GM23338 (cell line): Measurements from ENCODE around the gene MERTK. TPM values are rescaled to one million over a fixed set of nuclear protein-coding genes. Genes with fewer than 3 reads are reported as not detected.
A peak's percentile ranks its signal among the peaks of the same experiment; 100 is the strongest.
"Not testable (repeated sequence)": the region's sequence is repeated elsewhere in the genome, so short reads cannot be mapped to it uniquely, and the experiment has no call there.

Experiments used
- ATAC-seq: fragments of 200-7000 bp; cut with Tn5 transposase; 3 replicates; pipeline ENCODE4 v1.9.1; 2020
- DNase-seq: peaks from one replicate; pipeline ENCODE4 v3.0.0-alpha.2; 2015; ENCODE audit warnings: low spot score
- H2AFZ ChIP-seq: fragments of 200-600 bp; sonication (generic); 2 replicates; pipeline ENCODE4 v1.8.0; 2016; ENCODE audit warnings: antibody characterized with exemption, mild to moderate bottlenecking, moderate library complexity
- H3F3A ChIP-seq: fragments of 200-600 bp; sonication (generic); replicated peaks from 2 replicates; pipeline ENCODE4 v1.8.0; 2017; ENCODE audit warnings: antibody characterized with exemption, mixed run types, low read depth
- H3K27ac ChIP-seq: fragments of 200-600 bp; sonication (generic); 2 replicates; pipeline ENCODE4 v1.6.1; 2016; ENCODE audit warnings: low read depth
- H3K27me3 ChIP-seq: fragments of 200-600 bp; sonication (generic); 2 replicates; pipeline ENCODE4 v1.8.0; 2016; ENCODE audit warnings: mild to moderate bottlenecking, mixed run types, moderate library complexity; ENCODE audit not compliant: insufficient read depth
- H3K36me3 ChIP-seq: fragments of 200-600 bp; sonication (generic); 2 replicates; pipeline ENCODE4 v1.8.0; 2016; ENCODE audit warnings: mild to moderate bottlenecking; ENCODE audit not compliant: insufficient read depth
- H3K4me1 ChIP-seq: fragments of 200-600 bp; sonication (generic); 2 replicates; pipeline ENCODE4 v1.8.0; 2016; ENCODE audit warnings: mild to moderate bottlenecking, moderate library complexity; ENCODE audit not compliant: insufficient read depth
- H3K4me2 ChIP-seq: fragments of 200-600 bp; sonication (generic); 2 replicates; pipeline ENCODE4 v1.7.1; 2017; ENCODE audit warnings: mixed run types
- H3K4me3 ChIP-seq: fragments of 200-600 bp; sonication (generic); 2 replicates; pipeline ENCODE4 v1.6.1; 2016; ENCODE audit warnings: mixed run types
- H3K79me2 ChIP-seq: fragments of 200-600 bp; sonication (generic); replicated peaks from 2 replicates; pipeline ENCODE4 v1.8.0; 2017; ENCODE audit warnings: mild to moderate bottlenecking; ENCODE audit not compliant: insufficient read depth
- H3K9me2 ChIP-seq: fragments of 200-600 bp; sonication (generic); 2 replicates; pipeline ENCODE4 v1.8.0; 2017; ENCODE audit not compliant: insufficient read depth
- H4K20me1 ChIP-seq: fragments of 200-600 bp; sonication (generic); replicated peaks from 2 replicates; pipeline ENCODE4 v1.8.0; 2017; ENCODE audit warnings: mild to moderate bottlenecking; ENCODE audit not compliant: insufficient read depth
- H3K27ac Mint-ChIP-seq: 2 replicates; pipeline ENCODE4 v1.8.0; 2020; ENCODE audit warnings: inconsistent platforms, mild to moderate bottlenecking, moderate library complexity, mixed read lengths
- H3K27me3 Mint-ChIP-seq: 3 replicates; pipeline ENCODE4 v1.8.0; 2022; ENCODE audit warnings: low read depth, mild to moderate bottlenecking, moderate library complexity, mixed read lengths, inconsistent platforms; ENCODE audit not compliant: insufficient read depth, poor library complexity
- H3K36me3 Mint-ChIP-seq: 3 replicates; pipeline ENCODE4 v1.8.0; 2021; ENCODE audit warnings: low read depth, mild to moderate bottlenecking, inconsistent platforms, moderate library complexity, mixed read lengths
- H3K4me1 Mint-ChIP-seq: 3 replicates; pipeline ENCODE4 v1.8.0; 2020; ENCODE audit warnings: mild to moderate bottlenecking, inconsistent platforms, mixed read lengths
- H3K4me3 Mint-ChIP-seq: 3 replicates; pipeline ENCODE4 v1.8.0; 2021; ENCODE audit warnings: moderate library complexity, mild to moderate bottlenecking, inconsistent platforms, mixed read lengths
- H3K9me3 Mint-ChIP-seq: 3 replicates; pipeline ENCODE4 v1.8.0; 2020; ENCODE audit warnings: moderate library complexity, mild to moderate bottlenecking, inconsistent platforms, mixed read lengths
- CREB1 ChIP-seq: fragments of 250-450 bp; sonication (Bioruptor Pico); IDR thresholded peaks from 2 replicates; pipeline ENCODE4 v1.5.0; 2020; ENCODE audit warnings: low read depth, mild to moderate bottlenecking, moderate library complexity
- JUNB ChIP-seq: IDR thresholded peaks from one replicate; pipeline ENCODE4 v1.6.1; 2016; ENCODE audit warnings: antibody characterized with exemption; ENCODE audit not compliant: unreplicated experiment
- NANOG ChIP-seq: IDR thresholded peaks from 2 replicates; pipeline ENCODE4 v1.6.1; 2016; ENCODE audit warnings: antibody characterized with exemption, borderline replicate concordance
- POLR2AphosphoS5 ChIP-seq: IDR thresholded peaks from 2 replicates; pipeline ENCODE4 v1.6.1; 2016; ENCODE audit warnings: antibody characterized with exemption, low read depth
- STAT1 ChIP-seq: IDR thresholded peaks from one replicate; pipeline ENCODE4 v1.6.1; 2016; ENCODE audit warnings: antibody characterized with exemption; ENCODE audit not compliant: unreplicated experiment
- ZNF114 ChIP-seq: fragments of 250-450 bp; sonication (Bioruptor Pico); IDR thresholded peaks from 2 replicates; pipeline ENCODE4 v1.5.0; 2020; ENCODE audit warnings: mild to moderate bottlenecking, moderate library complexity
- ZNF331 ChIP-seq: fragments of 250-450 bp; sonication (Bioruptor Pico); IDR thresholded peaks from 2 replicates; pipeline ENCODE4 v1.5.0; 2020; ENCODE audit warnings: low read depth, mild to moderate bottlenecking, moderate library complexity
- polyA plus RNA-seq: library from polyadenylated mRNA; unstranded; fragments of >200 nt; fragmentation: Nextera tagmentation; extraction: Ambion mirVana; gene quantifications from 2 replicates; pipeline ENCODE4 v1.2.1, GENCODE V29; 2016
- total RNA-seq: library from RNA; depleted of rRNA; stranded (reverse); fragments of >200 nt; shearing (Covaris generic); gene quantifications from 2 replicates; pipeline ENCODE4 v1.2.3, GENCODE V29; 2014
- TF ChIP-seq, protein P1 (sequence below): IDR thresholded peaks from 2 replicates; pipeline ENCODE4 v1.6.1; 2016; ENCODE audit warnings: antibody characterized with exemption
- TF ChIP-seq, protein P2 (sequence below), 2 experiments: fragments of 200-600 bp in 1 of 2; sonication (generic) in 1 of 2; conservative IDR thresholded peaks; 2 replicates each; pipeline versions ENCODE4 v1.5.1 to v1.6.1; 2016 to 2017; ENCODE audit warnings: antibody characterized with exemption in 2 of 2, low read depth in 2 of 2, mild to moderate bottlenecking in 2 of 2, moderate library complexity in 1 of 2

Gene MERTK
- total and polyA plus RNA-seq, 2 experiments from 2014 or later, result 3.0 to 9.0 TPM

DNA sequence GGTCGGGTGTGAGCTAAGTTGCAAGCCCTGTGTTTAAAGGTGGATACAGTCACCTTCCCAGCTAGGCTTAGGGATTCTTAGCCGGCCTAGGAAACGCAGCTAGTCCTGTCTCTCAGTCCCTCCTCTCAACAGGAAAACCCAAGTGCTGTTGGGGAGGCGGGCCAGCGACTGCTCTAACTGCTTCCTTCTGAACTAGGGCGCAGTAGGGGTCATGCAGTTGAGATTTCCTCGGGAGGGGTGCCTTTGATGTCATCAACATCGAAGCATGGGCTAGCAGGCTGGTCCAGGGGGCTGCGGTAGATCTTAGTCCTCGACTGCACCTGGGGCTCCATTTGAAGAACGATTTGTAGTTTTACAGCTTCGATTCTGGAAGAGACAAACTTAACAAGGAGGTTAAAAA, 141.1 kb downstream of the MERTK start:
- H4K20me1 ChIP-seq, H3K9me3 Mint-ChIP-seq, H3K79me2 ChIP-seq, H3F3A ChIP-seq, H3K9me2 ChIP-seq, H3K4me2 ChIP-seq, H3K4me3 ChIP-seq, H3K4me3 Mint-ChIP-seq, ATAC-seq, H3K27ac ChIP-seq, H3K36me3 Mint-ChIP-seq, H3K27me3 ChIP-seq, H3K27me3 Mint-ChIP-seq, H3K36me3 ChIP-seq: not testable (repeated sequence)
- Histone ChIP-seq H2AFZ (0 out of 2 replicates have a peak overlapping the region, but pooled peaks have one; percentile 38), H3K4me1 (peaks cover 11% of the 10 kb centered on the region; the same call in 1 of the 2 replicates)
- peak; percentile 33 for DNase-seq
- peaks cover 29% of the 10 kb centered on the region; the same call in 2 of the 3 replicates for H3K4me1 Mint-ChIP-seq
- H3K27ac Mint-ChIP-seq, result peak overlapping the region; percentile 44; the same call in 1 of the 2 replicates

DNA sequence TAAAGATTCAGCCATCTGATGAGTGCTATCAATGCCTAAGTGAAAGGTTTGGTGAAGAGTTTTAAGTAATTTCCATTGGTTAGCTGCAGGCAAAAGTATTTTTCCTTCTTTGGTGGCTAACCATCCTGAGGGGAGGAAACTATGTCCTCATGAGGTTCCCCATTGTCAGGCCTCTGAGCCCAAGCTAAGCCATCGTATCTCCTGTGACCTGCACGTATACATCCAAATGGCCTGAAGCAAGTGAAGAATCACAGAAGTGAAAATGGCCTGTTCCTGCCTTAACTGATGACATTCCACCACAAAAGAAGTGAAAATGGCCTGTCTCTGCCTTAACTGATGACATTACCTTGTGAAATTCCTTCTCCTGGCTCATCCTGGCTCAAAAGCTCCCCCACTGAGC, 141.7 kb downstream of the MERTK start:
- H3K36me3 Mint-ChIP-seq, result not testable (repeated sequence)

DNA sequence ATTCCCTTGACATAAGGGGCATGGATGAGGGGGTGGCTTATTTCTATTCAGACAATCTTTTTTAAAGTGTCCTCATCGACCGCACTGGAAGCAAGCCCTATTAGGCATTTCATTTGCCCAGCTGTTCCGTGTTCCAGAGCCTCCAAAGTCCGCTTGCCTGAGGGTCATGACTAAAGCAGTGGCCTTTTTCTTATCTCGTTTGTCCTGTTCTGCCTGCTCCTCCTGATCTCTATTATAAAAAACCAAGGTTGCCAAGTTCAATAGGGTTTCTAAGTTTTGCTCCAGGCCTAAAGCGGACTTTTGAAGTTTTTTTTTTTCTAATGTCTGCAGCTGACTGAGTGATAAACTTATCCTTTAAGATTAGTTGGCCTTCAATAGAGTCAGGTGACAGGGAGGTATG, 143.1 kb downstream of the MERTK start:
- H3K4me3 Mint-ChIP-seq, H3K27ac ChIP-seq, H3K9me2 ChIP-seq, H3K36me3 Mint-ChIP-seq, H3K27ac Mint-ChIP-seq, ATAC-seq, H3K27me3 ChIP-seq, H3K4me2 ChIP-seq, H3K27me3 Mint-ChIP-seq, H3K79me2 ChIP-seq, DNase-seq, H3K36me3 ChIP-seq, H4K20me1 ChIP-seq, H3F3A ChIP-seq, H3K4me3 ChIP-seq, H2AFZ ChIP-seq: not testable (repeated sequence)
- Mint-ChIP-seq H3K4me1 (peaks cover 29% of the 10 kb centered on the region; the same call in 2 of the 3 replicates), H3K9me3 (peaks cover 23% of the 10 kb centered on the region)
- H3K4me1 ChIP-seq, result peaks cover 11% of the 10 kb centered on the region; the same call in 1 of the 2 replicates

More for the DNA sequence above, 141.7 kb downstream of the MERTK start:
- H4K20me1 ChIP-seq, H3K79me2 ChIP-seq, H3K27me3 Mint-ChIP-seq, DNase-seq, H3K27me3 ChIP-seq, H3K27ac ChIP-seq, ATAC-seq, H3K9me2 ChIP-seq, H3K4me3 Mint-ChIP-seq, H3K36me3 ChIP-seq, H3F3A ChIP-seq, H3K4me2 ChIP-seq, H3K27ac Mint-ChIP-seq, H3K4me3 ChIP-seq: not testable (repeated sequence)
- peaks cover 29% of the 10 kb centered on the region; the same call in 2 of the 3 replicates for H3K4me1 Mint-ChIP-seq
- peaks cover 11% of the 10 kb centered on the region for H3K9me3 Mint-ChIP-seq
- 0 out of 2 replicates have a peak overlapping the region, but pooled peaks have one; percentile 38 for H2AFZ ChIP-seq
- H3K4me1 ChIP-seq, result peaks cover 11% of the 10 kb centered on the region; the same call in 1 of the 2 replicates

DNA sequence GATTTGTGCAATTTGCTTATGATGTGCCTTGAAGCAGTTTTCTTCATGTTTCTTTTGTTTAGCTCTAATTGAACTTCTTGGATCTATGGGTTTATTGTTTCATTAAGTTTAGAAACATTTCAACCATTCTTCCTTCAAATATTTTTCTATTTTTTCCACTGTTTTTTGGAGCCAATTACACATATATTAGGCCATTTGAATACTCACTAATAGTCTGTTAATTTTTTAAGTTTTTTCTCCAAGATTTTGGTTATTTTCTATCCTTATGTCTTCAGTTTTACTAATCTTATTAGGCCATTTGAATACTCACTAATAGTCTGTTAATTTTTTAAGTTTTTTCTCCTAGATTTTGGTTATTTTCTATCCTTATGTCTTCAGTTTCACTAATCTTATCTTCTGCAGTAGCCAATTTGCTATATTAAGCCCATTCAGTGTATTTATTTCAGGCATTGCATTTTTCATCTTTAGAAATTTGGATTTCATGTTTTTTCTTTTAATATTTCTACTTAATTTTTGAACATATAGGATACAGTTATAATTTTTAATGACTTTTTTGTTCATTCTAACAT, 147.1 kb downstream of the MERTK start:
- ATAC-seq (no peak), DNase-seq (no peak)
- no peaks in the 10 kb centered on the region for H3K27me3 ChIP-seq
- H3K9me2 ChIP-seq, result no peaks in the 10 kb centered on the region
- Mint-ChIP-seq H3K4me1 (peaks cover 29% of the 10 kb centered on the region), H3K4me3 (no peak overlapping the region; the same call in 2 of the 3 replicates), H3K27me3 (no peaks in the 10 kb centered on the region), H3K27ac (no peak overlapping the region), H3K36me3 (peaks cover 10% of the 10 kb centered on the region), H3K9me3 (peaks cover 32% of the 10 kb centered on the region)
- H3K4me2 ChIP-seq, result no peak overlapping the region
- no peak overlapping the region for H2AFZ ChIP-seq
- H3K4me1 ChIP-seq, result peaks cover 18% of the 10 kb centered on the region
- no peaks in the 10 kb centered on the region for H3K79me2 ChIP-seq
- H3F3A ChIP-seq, result no peaks in the 10 kb centered on the region
- no peaks in the 10 kb centered on the region for H3K36me3 ChIP-seq
- no peak overlapping the region for H3K27ac ChIP-seq
- H3K4me3 ChIP-seq, result no peak overlapping the region
- no peaks in the 10 kb centered on the region for H4K20me1 ChIP-seq
- TF ChIP-seq ZNF331 (CRISPR knock-in tag) (no peak), STAT1 (no peak), JUNB (no peak), CREB1 (CRISPR knock-in tag) (no peak), POLR2AphosphoS5 (no peak), ZNF114 (no peak), NANOG (no peak)
- TF ChIP-seq, protein P1, sequence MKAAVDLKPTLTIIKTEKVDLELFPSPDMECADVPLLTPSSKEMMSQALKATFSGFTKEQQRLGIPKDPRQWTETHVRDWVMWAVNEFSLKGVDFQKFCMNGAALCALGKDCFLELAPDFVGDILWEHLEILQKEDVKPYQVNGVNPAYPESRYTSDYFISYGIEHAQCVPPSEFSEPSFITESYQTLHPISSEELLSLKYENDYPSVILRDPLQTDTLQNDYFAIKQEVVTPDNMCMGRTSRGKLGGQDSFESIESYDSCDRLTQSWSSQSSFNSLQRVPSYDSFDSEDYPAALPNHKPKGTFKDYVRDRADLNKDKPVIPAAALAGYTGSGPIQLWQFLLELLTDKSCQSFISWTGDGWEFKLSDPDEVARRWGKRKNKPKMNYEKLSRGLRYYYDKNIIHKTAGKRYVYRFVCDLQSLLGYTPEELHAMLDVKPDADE, result no peak
- TF ChIP-seq, protein P2, sequence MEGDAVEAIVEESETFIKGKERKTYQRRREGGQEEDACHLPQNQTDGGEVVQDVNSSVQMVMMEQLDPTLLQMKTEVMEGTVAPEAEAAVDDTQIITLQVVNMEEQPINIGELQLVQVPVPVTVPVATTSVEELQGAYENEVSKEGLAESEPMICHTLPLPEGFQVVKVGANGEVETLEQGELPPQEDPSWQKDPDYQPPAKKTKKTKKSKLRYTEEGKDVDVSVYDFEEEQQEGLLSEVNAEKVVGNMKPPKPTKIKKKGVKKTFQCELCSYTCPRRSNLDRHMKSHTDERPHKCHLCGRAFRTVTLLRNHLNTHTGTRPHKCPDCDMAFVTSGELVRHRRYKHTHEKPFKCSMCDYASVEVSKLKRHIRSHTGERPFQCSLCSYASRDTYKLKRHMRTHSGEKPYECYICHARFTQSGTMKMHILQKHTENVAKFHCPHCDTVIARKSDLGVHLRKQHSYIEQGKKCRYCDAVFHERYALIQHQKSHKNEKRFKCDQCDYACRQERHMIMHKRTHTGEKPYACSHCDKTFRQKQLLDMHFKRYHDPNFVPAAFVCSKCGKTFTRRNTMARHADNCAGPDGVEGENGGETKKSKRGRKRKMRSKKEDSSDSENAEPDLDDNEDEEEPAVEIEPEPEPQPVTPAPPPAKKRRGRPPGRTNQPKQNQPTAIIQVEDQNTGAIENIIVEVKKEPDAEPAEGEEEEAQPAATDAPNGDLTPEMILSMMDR (conservative IDR thresholded peaks at IDR 0.05; ENCODE audit: low read depth in 2 of 2), result no peak
